ENCODE measurements around the gene GNA12. TPM values are rescaled to one million over a fixed set of nuclear protein-coding genes. Genes with fewer than 3 reads are reported as not detected.

Gene GNA12
- total and polyA plus RNA-seq, 12 donors: 8.2 to 65.1 (median 42.9) TPM

GRCh38 chr7:2759736-2760097, 84.4 kb downstream of the GNA12 start:
- Histone ChIP-seq H3K9me3 (replicated peaks in 1 of 3) (no peaks in the 10 kb centered on the region), H3K27ac (peak overlapping the region; percentile 50 to 94 (median 76)), H3K4me3 (no peak overlapping the region), H3K36me3 (replicated peaks in 1 of 2) (no peaks in the 10 kb centered on the region), H3K27me3 (no peaks in the 10 kb centered on the region), H3K4me1 (replicated peaks in 1 of 2) (peaks cover 32 to 65% of the 10 kb centered on the region in 2 donors)
- intact Hi-C loops (cut with DNase I): loop anchor here in 1 of 2 donors (10.0 kb wide), 1 partner anchor 75 kb away; no protein-coding TSS in a partner anchor
- DNase-seq: peak in 5 of 7 donors; percentile 60 to 82 (median 70)
- WGBS, 4 donors: 16 to 39% (median 32%) methylated on average over 8 of the region's 8 CpGs
- TF ChIP-seq, protein P1, sequence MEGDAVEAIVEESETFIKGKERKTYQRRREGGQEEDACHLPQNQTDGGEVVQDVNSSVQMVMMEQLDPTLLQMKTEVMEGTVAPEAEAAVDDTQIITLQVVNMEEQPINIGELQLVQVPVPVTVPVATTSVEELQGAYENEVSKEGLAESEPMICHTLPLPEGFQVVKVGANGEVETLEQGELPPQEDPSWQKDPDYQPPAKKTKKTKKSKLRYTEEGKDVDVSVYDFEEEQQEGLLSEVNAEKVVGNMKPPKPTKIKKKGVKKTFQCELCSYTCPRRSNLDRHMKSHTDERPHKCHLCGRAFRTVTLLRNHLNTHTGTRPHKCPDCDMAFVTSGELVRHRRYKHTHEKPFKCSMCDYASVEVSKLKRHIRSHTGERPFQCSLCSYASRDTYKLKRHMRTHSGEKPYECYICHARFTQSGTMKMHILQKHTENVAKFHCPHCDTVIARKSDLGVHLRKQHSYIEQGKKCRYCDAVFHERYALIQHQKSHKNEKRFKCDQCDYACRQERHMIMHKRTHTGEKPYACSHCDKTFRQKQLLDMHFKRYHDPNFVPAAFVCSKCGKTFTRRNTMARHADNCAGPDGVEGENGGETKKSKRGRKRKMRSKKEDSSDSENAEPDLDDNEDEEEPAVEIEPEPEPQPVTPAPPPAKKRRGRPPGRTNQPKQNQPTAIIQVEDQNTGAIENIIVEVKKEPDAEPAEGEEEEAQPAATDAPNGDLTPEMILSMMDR (IDR thresholded peaks at IDR 0.05): no peak
- peak in 1 of 2 donors; percentile 46 for TF ChIP-seq POLR2A (IDR thresholded peaks at IDR 0.05)

DNA sequence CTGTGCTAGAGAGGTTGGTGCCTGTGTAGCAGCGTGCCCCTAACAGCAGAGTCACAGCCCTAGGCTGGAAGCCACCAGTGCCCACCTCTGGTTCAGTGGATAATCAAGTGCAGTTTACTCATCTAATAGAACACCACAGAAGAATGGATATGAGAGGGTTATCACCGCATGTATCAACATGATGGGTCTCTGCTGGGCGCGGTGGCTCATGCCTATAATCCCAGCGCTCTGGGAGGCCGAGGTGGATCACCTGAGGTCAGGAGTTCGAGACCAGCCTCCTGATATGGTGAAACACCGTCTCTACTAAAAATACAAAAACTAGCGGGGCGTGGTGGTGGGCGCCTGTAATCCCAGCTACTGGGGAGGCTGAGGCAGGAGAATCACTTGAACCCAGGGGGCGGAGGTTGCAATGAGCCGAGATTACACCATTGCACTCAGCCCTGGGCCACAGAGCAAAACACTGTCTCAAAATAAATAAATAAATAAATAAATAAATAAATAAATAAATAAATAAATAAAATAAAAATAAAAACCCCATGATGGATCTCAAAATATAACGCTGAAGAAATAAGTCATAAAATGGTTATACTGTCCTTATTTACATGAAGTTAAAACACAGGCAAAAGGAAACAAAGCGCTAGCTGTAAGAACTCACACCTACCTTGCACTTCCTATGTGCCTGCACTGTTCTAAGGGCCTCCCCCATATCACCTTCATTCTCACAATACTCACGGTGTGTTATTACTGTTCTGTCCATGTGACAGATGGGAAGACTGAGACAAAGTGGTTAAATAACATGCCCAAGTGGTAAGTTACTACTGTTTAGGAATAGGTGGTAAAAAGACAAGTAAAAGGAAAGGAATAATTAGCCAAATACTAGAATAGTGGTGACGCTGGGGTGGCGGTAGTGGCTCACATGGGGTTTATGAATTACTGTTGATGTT, 85.2 kb downstream of the GNA12 start:
- peak overlapping the region; percentile 73 to 94 (median 84) for H3K27ac ChIP-seq
- no peaks in the 10 kb centered on the region for H3K9me3 ChIP-seq (replicated peaks in 1 of 3)
- H3K36me3 ChIP-seq (replicated peaks in 1 of 2): no peaks in the 10 kb centered on the region
- intact Hi-C loops (cut with DNase I): loop anchor here in 1 of 2 donors (10.0 kb wide), 1 partner anchor 76 kb away; no protein-coding TSS in a partner anchor
- peak in 1 of 7 donors; percentile 54 for DNase-seq
- 88 to 92% (median 91%) methylated on average over 17 to 18 of the region's 18 CpGs for WGBS, 4 donors
- H3K4me3 ChIP-seq: no peak overlapping the region
- H3K4me1 ChIP-seq (replicated peaks in 1 of 2): peaks cover 32 to 65% of the 10 kb centered on the region in 2 donors
- H3K27me3 ChIP-seq: no peaks in the 10 kb centered on the region
- TF ChIP-seq, protein P1 (IDR thresholded peaks at IDR 0.05): no peak
- TF ChIP-seq POLR2A (IDR thresholded peaks at IDR 0.05): peak in 1 of 2 donors; percentile 11

DNA sequence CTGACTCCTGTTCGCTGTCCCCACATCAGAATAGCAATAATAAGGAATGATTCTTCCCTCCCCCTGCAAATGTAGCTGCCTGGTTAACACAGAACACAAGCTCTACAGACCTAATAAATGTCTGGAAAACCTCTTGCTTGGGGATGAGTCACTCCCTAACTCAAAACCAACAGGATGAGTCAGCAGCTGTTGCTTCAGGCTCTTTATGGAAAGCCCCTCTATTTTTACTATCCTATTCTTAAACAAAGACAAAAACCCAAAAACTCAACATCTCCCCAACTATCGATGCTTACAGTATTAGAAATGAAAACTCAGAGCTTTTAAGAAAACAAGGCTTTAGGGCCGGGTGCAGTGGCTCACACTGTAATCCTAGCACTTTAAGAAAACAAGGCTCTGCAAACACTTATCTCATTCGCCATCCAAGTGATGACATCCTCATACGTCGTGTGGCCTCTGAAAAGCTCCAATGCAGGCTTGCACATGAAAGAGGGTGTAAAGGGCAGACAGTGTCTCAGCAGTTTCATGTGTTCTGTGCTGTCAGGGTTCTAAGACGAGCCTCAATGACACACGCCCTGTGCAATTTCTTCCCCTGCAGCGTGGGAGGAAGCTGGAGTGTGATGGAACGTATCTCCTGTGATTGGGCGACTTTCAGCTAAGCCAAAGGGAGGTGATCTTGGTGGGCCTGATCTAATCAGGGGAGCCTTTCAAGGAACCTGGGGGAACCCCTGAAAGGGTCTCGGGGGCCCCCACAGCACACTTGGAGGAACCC, 86.0 kb downstream of the GNA12 start:
- H3K27ac ChIP-seq: peak overlapping the region; percentile 73 to 94 (median 84)
- intact Hi-C loops (cut with DNase I): loop anchor here in 1 of 2 donors (10.0 kb wide), 1 partner anchor 77 kb away; no protein-coding TSS in a partner anchor

More for the DNA sequence above, 86.0 kb downstream of the GNA12 start:
- Histone ChIP-seq H3K9me3 (replicated peaks in 1 of 3) (no peaks in the 10 kb centered on the region), H3K36me3 (replicated peaks in 1 of 2) (no peaks in the 10 kb centered on the region), H3K27me3 (no peaks in the 10 kb centered on the region), H3K4me1 (replicated peaks in 1 of 2) (peaks cover 32 to 56% of the 10 kb centered on the region in 2 donors), H3K4me3 (peak overlapping the region in 1 of 4 donors; percentile 18)
- DNase-seq: peak; percentile 64 to 90 (median 79)
- 25 to 36% (median 30%) methylated on average over 10 to 12 of the region's 12 CpGs for whole genome bisulfite sequencing, 4 donors
- TF ChIP-seq, protein P1 (IDR thresholded peaks at IDR 0.05): no peak
- TF ChIP-seq POLR2A (IDR thresholded peaks at IDR 0.05): peak in 1 of 2 donors; percentile 52

Data from adrenal gland (tissue), 12 donors.